ENCODE results near the gene CCNL2.

DNA sequence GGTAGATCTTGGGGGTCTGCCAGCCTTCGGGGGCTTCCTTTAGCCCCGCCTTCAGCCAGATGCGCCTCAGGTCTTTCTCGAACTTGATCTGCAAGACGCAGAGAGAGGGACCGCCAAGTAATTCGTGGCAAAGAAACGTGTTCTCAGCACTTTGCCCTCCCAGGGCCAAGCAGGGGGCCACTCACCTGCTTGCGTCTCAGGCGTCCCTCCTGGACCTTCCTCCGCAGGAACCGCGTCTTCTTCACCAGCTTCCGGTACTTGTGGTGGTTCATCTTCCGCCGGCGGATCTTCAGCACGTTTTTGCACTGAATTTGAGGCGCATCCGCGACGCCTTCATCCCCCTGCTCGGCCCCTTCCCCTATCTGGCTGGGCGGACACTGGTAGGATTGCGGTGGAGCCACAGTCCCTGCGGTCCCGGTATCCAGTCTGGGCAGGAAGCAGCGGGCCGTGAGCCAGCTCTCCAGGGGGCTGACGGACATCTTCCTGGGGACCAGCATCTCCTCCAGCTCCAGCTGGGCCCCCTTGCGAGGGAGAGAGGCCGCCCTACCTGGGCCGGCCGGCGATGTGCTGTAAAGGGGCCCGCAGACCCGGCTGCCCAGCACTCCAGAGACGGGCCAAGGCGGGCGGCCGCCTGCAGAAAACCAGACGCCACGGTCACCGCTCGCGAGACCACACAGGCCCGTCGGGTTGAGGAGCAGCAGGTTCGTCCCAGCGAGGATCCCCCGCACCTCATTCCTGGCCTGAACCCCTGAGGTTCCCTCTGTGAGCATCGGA, 25.1 kb downstream of the CCNL2 start:
- TF ChIP-seq CTCF (conservative IDR thresholded peaks at IDR 0.05 in 1 of 2, IDR thresholded peaks at IDR 0.05 in 1 of 2; ENCODE audit: low read depth in 1 of 2, low read length in 2 of 2) (no peak), EZH2 (IDR thresholded peaks at IDR 0.05; ENCODE audit: low read length, missing control alignments) (no peak)

All from fibroblast of lung (primary cell).